ENCODE results near the gene GPATCH2L. TPM values are rescaled to one million over a fixed set of nuclear protein-coding genes. Genes with fewer than 3 reads are reported as not detected.

GPATCH2L gene
- total RNA-seq, 6 experiments from 2014 or later: 38.3 to 44.8 (median 41.9) TPM

GRCh38 chr14:76212242-76212641 is 60.5 kb downstream of the GPATCH2L start:
- H3K9me3 Mint-ChIP-seq: no peaks in the 10 kb centered on the region
- no peak overlapping the region for H3K4me3 Mint-ChIP-seq
- H3K27ac Mint-ChIP-seq: no peak overlapping the region
- DNase-seq: no peak
- no peak for TF ChIP-seq CTCF (IDR thresholded peaks at IDR 0.05)
- H3K36me3 Mint-ChIP-seq (ENCODE audit: low read depth): peaks cover 26% of the 10 kb centered on the region
- H3K4me1 Mint-ChIP-seq (ENCODE audit: low read depth): no peaks in the 10 kb centered on the region
- H3K27me3 Mint-ChIP-seq (ENCODE audit: insufficient read depth): no peaks in the 10 kb centered on the region

- H3K9me3 Mint-ChIP-seq: no peaks in the 10 kb centered on the region
- no peaks in the 10 kb centered on the region for H3K4me1 Mint-ChIP-seq (ENCODE audit: low read depth)
- DNase-seq: no peak
- H3K27ac Mint-ChIP-seq: no peak overlapping the region
- no peak for TF ChIP-seq CTCF (IDR thresholded peaks at IDR 0.05)
- peaks cover 10% of the 10 kb centered on the region for H3K36me3 Mint-ChIP-seq (ENCODE audit: low read depth)
- no peak overlapping the region for H3K4me3 Mint-ChIP-seq
- H3K27me3 Mint-ChIP-seq (ENCODE audit: insufficient read depth): no peaks in the 10 kb centered on the region
Observed at GRCh38 chr14:76217179-76217578, 65.5 kb downstream of the GPATCH2L start.

GRCh38 chr14:76218662-76219061 is 66.9 kb downstream of the GPATCH2L start:
- peaks cover 8% of the 10 kb centered on the region for H3K36me3 Mint-ChIP-seq (ENCODE audit: low read depth)

GRCh38 chr14:76219873-76220272 is 68.2 kb downstream of the GPATCH2L start:
- peaks cover 9% of the 10 kb centered on the region; the same call in 1 of the 2 replicates for H3K36me3 Mint-ChIP-seq (ENCODE audit: low read depth)
- H3K4me1 Mint-ChIP-seq (ENCODE audit: low read depth): no peaks in the 10 kb centered on the region
- no peak for DNase-seq
- no peak for TF ChIP-seq CTCF (IDR thresholded peaks at IDR 0.05)
- H3K4me3 Mint-ChIP-seq: no peak overlapping the region
- no peaks in the 10 kb centered on the region for H3K27me3 Mint-ChIP-seq (ENCODE audit: insufficient read depth)
- H3K27ac Mint-ChIP-seq: no peak overlapping the region
- H3K9me3 Mint-ChIP-seq: no peaks in the 10 kb centered on the region; the same call in 1 of the 2 replicates

More at GRCh38 chr14:76218662-76219061, 66.9 kb downstream of the GPATCH2L start:
- Mint-ChIP-seq H3K9me3 (no peaks in the 10 kb centered on the region), H3K27me3 (ENCODE audit: insufficient read depth) (no peaks in the 10 kb centered on the region), H3K4me1 (ENCODE audit: low read depth) (no peaks in the 10 kb centered on the region), H3K27ac (no peak overlapping the region), H3K4me3 (no peak overlapping the region)
- TF ChIP-seq CTCF (IDR thresholded peaks at IDR 0.05): no peak
- no peak for DNase-seq

GRCh38 chr14:76227450-76228050 is 75.8 kb downstream of the GPATCH2L start:
- H3K27ac Mint-ChIP-seq: no peak overlapping the region
- H3K27me3 Mint-ChIP-seq (ENCODE audit: insufficient read depth): peaks cover 2% of the 10 kb centered on the region; the same call in 1 of the 2 replicates
- DNase-seq: peak; percentile 56
- no peak overlapping the region for H3K4me3 Mint-ChIP-seq
- H3K9me3 Mint-ChIP-seq: no peaks in the 10 kb centered on the region; the same call in 1 of the 2 replicates
- peaks cover 16% of the 10 kb centered on the region for H3K4me1 Mint-ChIP-seq (ENCODE audit: low read depth)
- H3K36me3 Mint-ChIP-seq (ENCODE audit: low read depth): peaks cover 9% of the 10 kb centered on the region; the same call in 1 of the 2 replicates
- TF ChIP-seq CTCF (IDR thresholded peaks at IDR 0.05): no peak
